ENCODE data around the gene NEDD8.
"Not testable (repeated sequence)": the region's sequence is repeated elsewhere in the genome, so short reads cannot be mapped to it uniquely, and the experiment has no call there.

Gene NEDD8

DNA sequence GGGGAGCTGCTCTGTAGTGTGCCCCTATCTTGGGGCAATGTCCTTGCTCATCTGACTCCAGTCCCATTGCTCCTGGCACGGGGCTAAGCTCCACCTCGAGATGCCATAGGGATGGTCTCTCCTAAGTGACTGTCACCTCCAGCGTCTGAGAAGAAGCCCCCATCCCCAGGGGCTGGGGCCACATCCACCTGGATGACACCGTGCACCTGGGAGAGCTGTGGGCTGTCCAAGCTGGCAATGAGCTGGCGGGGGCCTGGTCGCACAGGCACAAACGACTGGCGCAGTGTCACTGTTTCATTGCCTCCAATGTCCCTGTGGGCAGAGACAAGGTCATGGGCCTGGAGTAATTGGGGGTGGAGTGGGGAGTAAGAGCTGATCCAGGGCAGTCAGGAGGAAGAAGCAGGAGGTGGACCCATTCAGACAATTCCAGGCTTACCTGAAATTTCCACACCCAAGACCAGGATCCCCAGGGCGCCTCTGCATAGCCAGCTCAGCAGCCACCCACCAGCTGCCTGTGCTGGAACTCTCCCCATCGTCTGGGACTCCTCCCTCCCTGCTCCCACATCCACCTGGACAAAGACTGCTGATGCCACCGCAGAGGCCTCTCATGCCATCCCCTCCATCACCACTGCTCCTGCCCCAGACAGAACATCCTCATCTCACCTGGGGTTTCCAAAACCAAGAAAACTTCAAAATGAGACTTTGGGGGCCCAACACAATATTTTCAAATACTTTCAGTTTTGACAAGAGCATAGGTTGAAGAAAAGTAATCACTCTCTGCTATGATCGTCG lies 17.3 kb upstream of the NEDD8 start:
- Histone ChIP-seq H3K9me3 (ENCODE audit: low read length) (no peaks in the 10 kb centered on the region), H4K20me1 (ENCODE audit: insufficient read depth, low read length) (no peaks in the 10 kb centered on the region), H3K4me1 (ENCODE audit: insufficient read depth, low read length, severe bottlenecking) (peaks cover 6% of the 10 kb centered on the region), H3K9ac (ENCODE audit: low read length) (no peak overlapping the region), H2AFZ (ENCODE audit: low read length) (no peak overlapping the region), H3F3A (ENCODE audit: insufficient read depth, low read length) (no peaks in the 10 kb centered on the region), H3K79me2 (ENCODE audit: insufficient read depth, low read length) (no peaks in the 10 kb centered on the region), H3K9me2 (ENCODE audit: low read depth, low read length) (no peaks in the 10 kb centered on the region), H3K4me3 (ENCODE audit: low read depth, low read length, poor library complexity, severe bottlenecking) (no peak overlapping the region), H3K27me3 (ENCODE audit: insufficient read depth, low read length) (no peaks in the 10 kb centered on the region), H3K4me2 (ENCODE audit: low read length) (no peak overlapping the region), H3K27ac (ENCODE audit: low read depth, low read length, poor library complexity, severe bottlenecking) (no peak overlapping the region), H3K36me3 (ENCODE audit: insufficient read depth, low read length) (no peaks in the 10 kb centered on the region)
- TF ChIP-seq EZH2 (IDR thresholded peaks at IDR 0.05; ENCODE audit: borderline replicate concordance, low read length), result no peak
- no peak for TF ChIP-seq CTCF (IDR thresholded peaks at IDR 0.05; ENCODE audit: low read length)

- Histone ChIP-seq H3K4me3 (ENCODE audit: low read depth, low read length, poor library complexity, severe bottlenecking) (no peak overlapping the region), H3K27me3 (ENCODE audit: insufficient read depth, low read length) (no peaks in the 10 kb centered on the region), H2AFZ (ENCODE audit: low read length) (no peak overlapping the region), H3K4me2 (ENCODE audit: low read length) (no peak overlapping the region), H4K20me1 (ENCODE audit: insufficient read depth, low read length) (no peaks in the 10 kb centered on the region), H3K27ac (ENCODE audit: low read depth, low read length, poor library complexity, severe bottlenecking) (no peak overlapping the region), H3K9me3 (ENCODE audit: low read length) (no peaks in the 10 kb centered on the region), H3K79me2 (ENCODE audit: insufficient read depth, low read length) (no peaks in the 10 kb centered on the region), H3F3A (ENCODE audit: insufficient read depth, low read length) (no peaks in the 10 kb centered on the region), H3K9ac (ENCODE audit: low read length) (no peak overlapping the region), H3K4me1 (ENCODE audit: insufficient read depth, low read length, severe bottlenecking) (peaks cover 12% of the 10 kb centered on the region), H3K36me3 (ENCODE audit: insufficient read depth, low read length) (no peaks in the 10 kb centered on the region), H3K9me2 (ENCODE audit: low read depth, low read length) (no peaks in the 10 kb centered on the region)
- TF ChIP-seq CTCF (IDR thresholded peaks at IDR 0.05; ENCODE audit: low read length), result no peak
- TF ChIP-seq EZH2 (IDR thresholded peaks at IDR 0.05; ENCODE audit: borderline replicate concordance, low read length), result no peak
Measured at GRCh38 chr14:24247422-24247821, 15.3 kb upstream of the NEDD8 start.

DNA sequence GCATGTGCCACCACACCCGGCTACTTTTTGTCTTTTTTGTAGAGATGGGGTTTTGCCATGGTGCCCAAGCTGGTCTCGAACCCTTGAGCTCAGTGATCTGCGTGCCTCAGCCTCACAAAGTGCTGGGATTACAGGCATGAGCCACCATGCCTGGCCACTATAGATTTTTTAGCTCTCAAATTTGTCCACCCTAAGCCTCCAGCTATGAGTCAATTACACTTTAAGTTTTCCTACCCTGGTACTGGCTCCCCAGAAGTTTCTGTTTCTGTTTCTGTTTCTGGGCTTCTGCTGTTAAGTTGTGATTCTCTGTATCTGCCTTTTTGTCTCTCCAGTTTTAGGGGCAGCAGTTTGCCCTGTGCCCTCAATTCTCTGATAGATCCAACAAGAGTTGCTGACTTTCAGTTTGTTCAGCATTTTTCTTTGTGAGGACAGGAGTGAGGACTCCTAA lies 14.6 kb upstream of the NEDD8 start:
- no peak overlapping the region for H3K9ac ChIP-seq (ENCODE audit: low read length)

GRCh38 chr14:24245350-24245749 lies 13.2 kb upstream of the NEDD8 start:
- not testable (repeated sequence) for H3F3A ChIP-seq (ENCODE audit: insufficient read depth, low read length); H3K36me3 ChIP-seq (ENCODE audit: insufficient read depth, low read length); H3K79me2 ChIP-seq (ENCODE audit: insufficient read depth, low read length)

More for the DNA sequence above, 14.6 kb upstream of the NEDD8 start:
- Histone ChIP-seq H3K4me1 (ENCODE audit: insufficient read depth, low read length, severe bottlenecking) (peaks cover 13% of the 10 kb centered on the region), H3K9me2 (ENCODE audit: low read depth, low read length) (no peaks in the 10 kb centered on the region), H3K27ac (ENCODE audit: low read depth, low read length, poor library complexity, severe bottlenecking) (no peak overlapping the region), H3K4me2 (ENCODE audit: low read length) (no peak overlapping the region), H3K36me3 (ENCODE audit: insufficient read depth, low read length) (no peaks in the 10 kb centered on the region), H3K27me3 (ENCODE audit: insufficient read depth, low read length) (no peaks in the 10 kb centered on the region), H3K4me3 (ENCODE audit: low read depth, low read length, poor library complexity, severe bottlenecking) (no peak overlapping the region), H4K20me1 (ENCODE audit: insufficient read depth, low read length) (no peaks in the 10 kb centered on the region), H3K79me2 (ENCODE audit: insufficient read depth, low read length) (no peaks in the 10 kb centered on the region), H3K9me3 (ENCODE audit: low read length) (no peaks in the 10 kb centered on the region), H2AFZ (ENCODE audit: low read length) (no peak overlapping the region), H3F3A (ENCODE audit: insufficient read depth, low read length) (no peaks in the 10 kb centered on the region)
- no peak for TF ChIP-seq CTCF (IDR thresholded peaks at IDR 0.05; ENCODE audit: low read length)
- no peak for TF ChIP-seq EZH2 (IDR thresholded peaks at IDR 0.05; ENCODE audit: borderline replicate concordance, low read length)

More at GRCh38 chr14:24245350-24245749, 13.2 kb upstream of the NEDD8 start:
- not testable (repeated sequence) for H3K27ac ChIP-seq (ENCODE audit: low read depth, low read length, poor library complexity, severe bottlenecking); H3K9ac ChIP-seq (ENCODE audit: low read length); H3K4me3 ChIP-seq (ENCODE audit: low read depth, low read length, poor library complexity, severe bottlenecking); H3K27me3 ChIP-seq (ENCODE audit: insufficient read depth, low read length); H3K4me2 ChIP-seq (ENCODE audit: low read length); H3K9me3 ChIP-seq (ENCODE audit: low read length); H4K20me1 ChIP-seq (ENCODE audit: insufficient read depth, low read length); H2AFZ ChIP-seq (ENCODE audit: low read length); H3K9me2 ChIP-seq (ENCODE audit: low read depth, low read length)
- H3K4me1 ChIP-seq (ENCODE audit: insufficient read depth, low read length, severe bottlenecking), result peaks cover 28% of the 10 kb centered on the region
